ENCODE results near the gene TEDC2.

DNA sequence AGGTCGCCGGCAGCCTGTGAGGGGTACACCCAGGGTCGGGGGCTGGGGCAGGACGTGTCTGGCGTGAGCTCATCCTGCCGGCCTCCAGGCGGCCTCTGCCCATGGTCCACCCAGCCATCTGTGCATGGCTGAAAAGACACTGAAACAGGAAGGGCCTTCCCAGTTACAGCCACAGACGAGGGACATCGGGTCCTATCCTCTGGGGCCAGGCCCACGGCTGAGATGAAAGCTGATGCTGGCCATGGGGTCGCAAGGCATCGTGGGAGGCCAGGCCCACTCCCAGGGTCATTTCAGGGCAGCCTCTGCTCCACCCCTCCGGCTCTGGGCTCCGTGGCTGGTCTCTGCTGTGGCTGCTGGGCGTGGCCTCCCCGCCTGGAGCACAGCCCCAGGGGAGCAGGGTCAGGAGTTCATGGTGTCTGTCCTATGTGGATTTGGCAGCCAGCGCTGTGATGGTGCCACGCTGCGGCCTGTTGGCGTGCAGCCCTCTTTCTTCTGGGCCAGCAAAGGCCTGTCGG, 37.3 kb downstream of the TEDC2 start:
- TF ChIP-seq POLR2A (IDR thresholded peaks at IDR 0.05; ENCODE audit: low read depth, low read length), result no peak
- TF ChIP-seq RAD21 (IDR thresholded peaks at IDR 0.05; ENCODE audit: insufficient read depth, low read depth, low read length), result no peak
- TF ChIP-seq, protein P1, sequence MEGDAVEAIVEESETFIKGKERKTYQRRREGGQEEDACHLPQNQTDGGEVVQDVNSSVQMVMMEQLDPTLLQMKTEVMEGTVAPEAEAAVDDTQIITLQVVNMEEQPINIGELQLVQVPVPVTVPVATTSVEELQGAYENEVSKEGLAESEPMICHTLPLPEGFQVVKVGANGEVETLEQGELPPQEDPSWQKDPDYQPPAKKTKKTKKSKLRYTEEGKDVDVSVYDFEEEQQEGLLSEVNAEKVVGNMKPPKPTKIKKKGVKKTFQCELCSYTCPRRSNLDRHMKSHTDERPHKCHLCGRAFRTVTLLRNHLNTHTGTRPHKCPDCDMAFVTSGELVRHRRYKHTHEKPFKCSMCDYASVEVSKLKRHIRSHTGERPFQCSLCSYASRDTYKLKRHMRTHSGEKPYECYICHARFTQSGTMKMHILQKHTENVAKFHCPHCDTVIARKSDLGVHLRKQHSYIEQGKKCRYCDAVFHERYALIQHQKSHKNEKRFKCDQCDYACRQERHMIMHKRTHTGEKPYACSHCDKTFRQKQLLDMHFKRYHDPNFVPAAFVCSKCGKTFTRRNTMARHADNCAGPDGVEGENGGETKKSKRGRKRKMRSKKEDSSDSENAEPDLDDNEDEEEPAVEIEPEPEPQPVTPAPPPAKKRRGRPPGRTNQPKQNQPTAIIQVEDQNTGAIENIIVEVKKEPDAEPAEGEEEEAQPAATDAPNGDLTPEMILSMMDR (IDR thresholded peaks at IDR 0.05 in 2 of 3, conservative IDR thresholded peaks at IDR 0.05 in 1 of 3; ENCODE audit: control insufficient read depth in 2 of 3, extremely low read depth in 1 of 3, insufficient read depth in 1 of 3, low read depth in 3 of 3, low read length in 3 of 3), result no peak
- no peak for TF ChIP-seq CBX3 (IDR thresholded peaks at IDR 0.05; ENCODE audit: borderline replicate concordance, low read depth)
- TF ChIP-seq NRF1 (conservative IDR thresholded peaks at IDR 0.05; ENCODE audit: low read depth, low read length), result no peak
- no peak for TF ChIP-seq EZH2 (IDR thresholded peaks at IDR 0.05; ENCODE audit: borderline replicate concordance, control insufficient read depth, low read depth, low read length)
- TF ChIP-seq HDGF (IDR thresholded peaks at IDR 0.05), result no peak
- TF ChIP-seq, protein P2, sequence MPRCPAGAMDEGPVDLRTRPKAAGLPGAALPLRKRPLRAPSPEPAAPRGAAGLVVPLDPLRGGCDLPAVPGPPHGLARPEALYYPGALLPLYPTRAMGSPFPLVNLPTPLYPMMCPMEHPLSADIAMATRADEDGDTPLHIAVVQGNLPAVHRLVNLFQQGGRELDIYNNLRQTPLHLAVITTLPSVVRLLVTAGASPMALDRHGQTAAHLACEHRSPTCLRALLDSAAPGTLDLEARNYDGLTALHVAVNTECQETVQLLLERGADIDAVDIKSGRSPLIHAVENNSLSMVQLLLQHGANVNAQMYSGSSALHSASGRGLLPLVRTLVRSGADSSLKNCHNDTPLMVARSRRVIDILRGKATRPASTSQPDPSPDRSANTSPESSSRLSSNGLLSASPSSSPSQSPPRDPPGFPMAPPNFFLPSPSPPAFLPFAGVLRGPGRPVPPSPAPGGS (IDR thresholded peaks at IDR 0.05; ENCODE audit: borderline replicate concordance, insufficient read depth, low read depth, low read length, poor library complexity, severe bottlenecking), result no peak
- no peak for TF ChIP-seq GABPA (IDR thresholded peaks at IDR 0.05; ENCODE audit: low read depth)

Measured in GM12878 (cell line).